NCI-H446 (cell line): Measurements from ENCODE around the gene OR6A2.

Source experiments
- DNase-seq, 2 experiments: peaks; one replicate each; lab custom pipeline; 2025; lab: John Stamatoyannopoulos, UW

Gene OR6A2

GRCh38 chr11:6755953-6756347 is 43.5 kb downstream of the OR6A2 start:
- no peak for DNase-seq

GRCh38 chr11:6755303-6755952 is 44.1 kb downstream of the OR6A2 start:
- DNase-seq, result peak; percentile 31 to 59

- no peak for DNase-seq
These were observed 52.3 kb downstream of the OR6A2 start for GRCh38 chr11:6747097-6747668.

- DNase-seq, result no peak
These were observed 52.9 kb downstream of the OR6A2 start for GRCh38 chr11:6746626-6747025.

- DNase-seq, result no peak
These were observed 53.3 kb downstream of the OR6A2 start for GRCh38 chr11:6746086-6746618.

GRCh38 chr11:6745465-6746015 is 53.9 kb downstream of the OR6A2 start:
- no peak for DNase-seq

- no peak for DNase-seq
These were observed 54.5 kb downstream of the OR6A2 start for GRCh38 chr11:6745018-6745417.

GRCh38 chr11:6742260-6742659 is 57.2 kb downstream of the OR6A2 start:
- DNase-seq, result no peak
